ENCODE measurements around the gene GPR89A. TPM values are rescaled to one million over a fixed set of nuclear protein-coding genes. Genes with fewer than 3 reads are reported as not detected.
"Not testable (repeated sequence)": the region's sequence is repeated elsewhere in the genome, so short reads cannot be mapped to it uniquely, and the experiment has no call there.

GPR89A gene
- total RNA-seq, 1 experiment from 2014 or later: 27.2 TPM

DNA sequence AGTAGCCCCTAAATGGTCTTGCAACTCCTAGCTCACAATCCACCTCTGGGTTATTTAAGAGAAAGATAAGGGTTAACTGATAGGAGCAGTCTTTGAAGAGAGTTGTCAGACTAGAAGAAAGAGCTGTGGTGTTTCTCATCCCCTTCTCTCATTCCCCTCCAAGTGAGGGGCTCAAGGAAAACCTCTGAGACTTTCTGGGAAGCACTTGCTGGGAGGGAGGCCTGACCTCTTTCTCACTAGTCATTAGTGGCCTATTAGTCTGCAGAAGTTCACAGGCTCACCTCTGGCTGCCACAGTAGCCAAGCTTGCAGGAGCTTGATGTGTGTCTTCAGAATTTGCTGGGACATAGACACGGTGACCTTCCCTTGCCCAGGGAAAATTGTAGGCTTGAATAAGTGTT, 6.2 kb upstream of the GPR89A start:
- DNase-seq (ENCODE audit: low spot score) (no peak), ATAC-seq (no peak)
- CTCF ChIA-PET: interaction anchor here (0.6 kb wide), 1 partner anchor 8 kb away, joined by 3 read pairs; no protein-coding TSS in a partner anchor
- H3K27ac Mint-ChIP-seq: no peak overlapping the region
- H3K4me3 Mint-ChIP-seq: no peak overlapping the region
- POLR2A ChIA-PET: no interaction called here
- no peak for TF ChIP-seq ZNF671 (CRISPR knock-in tag; IDR thresholded peaks at IDR 0.05)
- no peak for TF ChIP-seq ATF1 (CRISPR knock-in tag; IDR thresholded peaks at IDR 0.05)
- TF ChIP-seq CBFB (CRISPR knock-in tag; IDR thresholded peaks at IDR 0.05; ENCODE audit: low read depth): no peak
- TF ChIP-seq, protein P1, sequence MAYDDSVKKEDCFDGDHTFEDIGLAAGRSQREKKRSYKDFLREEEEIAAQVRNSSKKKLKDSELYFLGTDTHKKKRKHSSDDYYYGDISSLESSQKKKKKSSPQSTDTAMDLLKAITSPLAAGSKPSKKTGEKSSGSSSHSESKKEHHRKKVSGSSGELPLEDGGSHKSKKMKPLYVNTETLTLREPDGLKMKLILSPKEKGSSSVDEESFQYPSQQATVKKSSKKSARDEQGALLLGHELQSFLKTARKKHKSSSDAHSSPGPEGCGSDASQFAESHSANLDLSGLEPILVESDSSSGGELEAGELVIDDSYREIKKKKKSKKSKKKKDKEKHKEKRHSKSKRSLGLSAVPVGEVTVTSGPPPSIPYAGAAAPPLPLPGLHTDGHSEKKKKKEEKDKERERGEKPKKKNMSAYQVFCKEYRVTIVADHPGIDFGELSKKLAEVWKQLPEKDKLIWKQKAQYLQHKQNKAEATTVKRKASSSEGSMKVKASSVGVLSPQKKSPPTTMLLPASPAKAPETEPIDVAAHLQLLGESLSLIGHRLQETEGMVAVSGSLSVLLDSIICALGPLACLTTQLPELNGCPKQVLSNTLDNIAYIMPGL (CRISPR knock-in tag; IDR thresholded peaks at IDR 0.05): no peak
- TF ChIP-seq, protein P2, sequence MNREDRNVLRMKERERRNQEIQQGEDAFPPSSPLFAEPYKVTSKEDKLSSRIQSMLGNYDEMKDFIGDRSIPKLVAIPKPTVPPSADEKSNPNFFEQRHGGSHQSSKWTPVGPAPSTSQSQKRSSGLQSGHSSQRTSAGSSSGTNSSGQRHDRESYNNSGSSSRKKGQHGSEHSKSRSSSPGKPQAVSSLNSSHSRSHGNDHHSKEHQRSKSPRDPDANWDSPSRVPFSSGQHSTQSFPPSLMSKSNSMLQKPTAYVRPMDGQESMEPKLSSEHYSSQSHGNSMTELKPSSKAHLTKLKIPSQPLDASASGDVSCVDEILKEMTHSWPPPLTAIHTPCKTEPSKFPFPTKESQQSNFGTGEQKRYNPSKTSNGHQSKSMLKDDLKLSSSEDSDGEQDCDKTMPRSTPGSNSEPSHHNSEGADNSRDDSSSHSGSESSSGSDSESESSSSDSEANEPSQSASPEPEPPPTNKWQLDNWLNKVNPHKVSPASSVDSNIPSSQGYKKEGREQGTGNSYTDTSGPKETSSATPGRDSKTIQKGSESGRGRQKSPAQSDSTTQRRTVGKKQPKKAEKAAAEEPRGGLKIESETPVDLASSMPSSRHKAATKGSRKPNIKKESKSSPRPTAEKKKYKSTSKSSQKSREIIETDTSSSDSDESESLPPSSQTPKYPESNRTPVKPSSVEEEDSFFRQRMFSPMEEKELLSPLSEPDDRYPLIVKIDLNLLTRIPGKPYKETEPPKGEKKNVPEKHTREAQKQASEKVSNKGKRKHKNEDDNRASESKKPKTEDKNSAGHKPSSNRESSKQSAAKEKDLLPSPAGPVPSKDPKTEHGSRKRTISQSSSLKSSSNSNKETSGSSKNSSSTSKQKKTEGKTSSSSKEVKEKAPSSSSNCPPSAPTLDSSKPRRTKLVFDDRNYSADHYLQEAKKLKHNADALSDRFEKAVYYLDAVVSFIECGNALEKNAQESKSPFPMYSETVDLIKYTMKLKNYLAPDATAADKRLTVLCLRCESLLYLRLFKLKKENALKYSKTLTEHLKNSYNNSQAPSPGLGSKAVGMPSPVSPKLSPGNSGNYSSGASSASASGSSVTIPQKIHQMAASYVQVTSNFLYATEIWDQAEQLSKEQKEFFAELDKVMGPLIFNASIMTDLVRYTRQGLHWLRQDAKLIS (CRISPR knock-in tag; IDR thresholded peaks at IDR 0.05; ENCODE audit: borderline replicate concordance): no peak
- TF ChIP-seq, protein P3, sequence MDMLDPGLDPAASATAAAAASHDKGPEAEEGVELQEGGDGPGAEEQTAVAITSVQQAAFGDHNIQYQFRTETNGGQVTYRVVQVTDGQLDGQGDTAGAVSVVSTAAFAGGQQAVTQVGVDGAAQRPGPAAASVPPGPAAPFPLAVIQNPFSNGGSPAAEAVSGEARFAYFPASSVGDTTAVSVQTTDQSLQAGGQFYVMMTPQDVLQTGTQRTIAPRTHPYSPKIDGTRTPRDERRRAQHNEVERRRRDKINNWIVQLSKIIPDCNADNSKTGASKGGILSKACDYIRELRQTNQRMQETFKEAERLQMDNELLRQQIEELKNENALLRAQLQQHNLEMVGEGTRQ (CRISPR knock-in tag; IDR thresholded peaks at IDR 0.05): no peak
- no peak for TF ChIP-seq SMAD3 (CRISPR knock-in tag; IDR thresholded peaks at IDR 0.05; ENCODE audit: borderline replicate concordance)
- no peak for TF ChIP-seq ETV6 (CRISPR knock-in tag; IDR thresholded peaks at IDR 0.05)
- TF ChIP-seq FOXK1 (CRISPR knock-in tag; IDR thresholded peaks at IDR 0.05): no peak
- no peak for TF ChIP-seq KAT7 (CRISPR knock-in tag; IDR thresholded peaks at IDR 0.05; ENCODE audit: borderline replicate concordance)
- no peak for TF ChIP-seq PREB (CRISPR knock-in tag; IDR thresholded peaks at IDR 0.05; ENCODE audit: borderline replicate concordance)
- TF ChIP-seq GTF2I (CRISPR knock-in tag; conservative IDR thresholded peaks at IDR 0.05): no peak
- TF ChIP-seq, protein P4, sequence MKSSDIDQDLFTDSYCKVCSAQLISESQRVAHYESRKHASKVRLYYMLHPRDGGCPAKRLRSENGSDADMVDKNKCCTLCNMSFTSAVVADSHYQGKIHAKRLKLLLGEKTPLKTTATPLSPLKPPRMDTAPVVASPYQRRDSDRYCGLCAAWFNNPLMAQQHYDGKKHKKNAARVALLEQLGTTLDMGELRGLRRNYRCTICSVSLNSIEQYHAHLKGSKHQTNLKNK (CRISPR knock-in tag; IDR thresholded peaks at IDR 0.05): no peak
- no peak for TF ChIP-seq ARID4B (CRISPR knock-in tag; IDR thresholded peaks at IDR 0.05; ENCODE audit: borderline replicate concordance)
- TF ChIP-seq, protein P5, sequence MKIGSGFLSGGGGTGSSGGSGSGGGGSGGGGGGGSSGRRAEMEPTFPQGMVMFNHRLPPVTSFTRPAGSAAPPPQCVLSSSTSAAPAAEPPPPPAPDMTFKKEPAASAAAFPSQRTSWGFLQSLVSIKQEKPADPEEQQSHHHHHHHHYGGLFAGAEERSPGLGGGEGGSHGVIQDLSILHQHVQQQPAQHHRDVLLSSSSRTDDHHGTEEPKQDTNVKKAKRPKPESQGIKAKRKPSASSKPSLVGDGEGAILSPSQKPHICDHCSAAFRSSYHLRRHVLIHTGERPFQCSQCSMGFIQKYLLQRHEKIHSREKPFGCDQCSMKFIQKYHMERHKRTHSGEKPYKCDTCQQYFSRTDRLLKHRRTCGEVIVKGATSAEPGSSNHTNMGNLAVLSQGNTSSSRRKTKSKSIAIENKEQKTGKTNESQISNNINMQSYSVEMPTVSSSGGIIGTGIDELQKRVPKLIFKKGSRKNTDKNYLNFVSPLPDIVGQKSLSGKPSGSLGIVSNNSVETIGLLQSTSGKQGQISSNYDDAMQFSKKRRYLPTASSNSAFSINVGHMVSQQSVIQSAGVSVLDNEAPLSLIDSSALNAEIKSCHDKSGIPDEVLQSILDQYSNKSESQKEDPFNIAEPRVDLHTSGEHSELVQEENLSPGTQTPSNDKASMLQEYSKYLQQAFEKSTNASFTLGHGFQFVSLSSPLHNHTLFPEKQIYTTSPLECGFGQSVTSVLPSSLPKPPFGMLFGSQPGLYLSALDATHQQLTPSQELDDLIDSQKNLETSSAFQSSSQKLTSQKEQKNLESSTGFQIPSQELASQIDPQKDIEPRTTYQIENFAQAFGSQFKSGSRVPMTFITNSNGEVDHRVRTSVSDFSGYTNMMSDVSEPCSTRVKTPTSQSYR (CRISPR knock-in tag; IDR thresholded peaks at IDR 0.05): no peak
- TF ChIP-seq, protein P6, sequence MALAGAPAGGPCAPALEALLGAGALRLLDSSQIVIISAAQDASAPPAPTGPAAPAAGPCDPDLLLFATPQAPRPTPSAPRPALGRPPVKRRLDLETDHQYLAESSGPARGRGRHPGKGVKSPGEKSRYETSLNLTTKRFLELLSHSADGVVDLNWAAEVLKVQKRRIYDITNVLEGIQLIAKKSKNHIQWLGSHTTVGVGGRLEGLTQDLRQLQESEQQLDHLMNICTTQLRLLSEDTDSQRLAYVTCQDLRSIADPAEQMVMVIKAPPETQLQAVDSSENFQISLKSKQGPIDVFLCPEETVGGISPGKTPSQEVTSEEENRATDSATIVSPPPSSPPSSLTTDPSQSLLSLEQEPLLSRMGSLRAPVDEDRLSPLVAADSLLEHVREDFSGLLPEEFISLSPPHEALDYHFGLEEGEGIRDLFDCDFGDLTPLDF (CRISPR knock-in tag; IDR thresholded peaks at IDR 0.05): no peak
- no peak for TF ChIP-seq SOX15 (CRISPR knock-in tag; IDR thresholded peaks at IDR 0.05)
- H3K9me3 Mint-ChIP-seq: no peaks in the 10 kb centered on the region
- H3K36me3 Mint-ChIP-seq: no peaks in the 10 kb centered on the region
- no peaks in the 10 kb centered on the region for H3K27me3 Mint-ChIP-seq (ENCODE audit: low read depth)
- H3K4me1 Mint-ChIP-seq: peaks cover 7% of the 10 kb centered on the region

DNA sequence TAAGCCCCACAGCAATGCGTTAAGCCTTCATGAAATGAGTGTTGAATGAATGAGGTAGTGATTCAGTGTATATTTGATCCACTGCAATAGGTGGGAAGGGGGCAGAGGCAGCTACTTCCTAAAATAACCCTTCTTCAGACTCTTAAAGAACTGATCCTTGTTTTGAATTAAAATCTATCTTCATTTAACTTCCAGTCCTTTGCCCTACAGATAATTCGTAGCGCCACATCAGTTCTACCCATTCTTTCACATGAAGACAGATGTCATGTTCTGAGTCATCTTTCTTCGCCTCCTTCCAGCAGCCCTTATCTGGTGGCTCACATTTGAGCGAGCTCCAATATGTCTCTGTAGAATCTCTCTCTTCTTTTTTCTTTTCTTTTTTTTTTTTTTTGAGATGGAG, 948 bp upstream of the GPR89A start:
- H3K27me3 Mint-ChIP-seq (ENCODE audit: low read depth); H3K27ac Mint-ChIP-seq; DNase-seq (ENCODE audit: low spot score); H3K4me3 Mint-ChIP-seq; ATAC-seq; POLR2A ChIA-PET; H3K9me3 Mint-ChIP-seq; H3K36me3 Mint-ChIP-seq; CTCF ChIA-PET: not testable (repeated sequence)
- peaks cover 12% of the 10 kb centered on the region for H3K4me1 Mint-ChIP-seq

All from WTC11 (cell line).